C4-2B (cell line): ENCODE measurements around the gene HIVEP2.

Experiments
- H3K27ac ChIP-seq: fragments of 450-650 bp; 2 replicates; pipeline ENCODE4 v1.5.1; 2017
- ZFX ChIP-seq: fragments of 450-650 bp; IDR thresholded peaks from 2 replicates; pipeline ENCODE4 v1.6.1; 2017
- TF ChIP-seq, protein P1 (sequence below): fragments of 450-650 bp; conservative IDR thresholded peaks from 2 replicates; pipeline ENCODE4 v1.5.1; 2017; ENCODE audit warnings: mild to moderate bottlenecking

The HIVEP2 gene

GRCh38 chr6:142764311-142764710, 180.7 kb downstream of the HIVEP2 start:
- no peak overlapping the region for H3K27ac ChIP-seq

GRCh38 chr6:142763205-142763604, 181.8 kb downstream of the HIVEP2 start:
- no peak for TF ChIP-seq ZFX
- TF ChIP-seq, protein P1, sequence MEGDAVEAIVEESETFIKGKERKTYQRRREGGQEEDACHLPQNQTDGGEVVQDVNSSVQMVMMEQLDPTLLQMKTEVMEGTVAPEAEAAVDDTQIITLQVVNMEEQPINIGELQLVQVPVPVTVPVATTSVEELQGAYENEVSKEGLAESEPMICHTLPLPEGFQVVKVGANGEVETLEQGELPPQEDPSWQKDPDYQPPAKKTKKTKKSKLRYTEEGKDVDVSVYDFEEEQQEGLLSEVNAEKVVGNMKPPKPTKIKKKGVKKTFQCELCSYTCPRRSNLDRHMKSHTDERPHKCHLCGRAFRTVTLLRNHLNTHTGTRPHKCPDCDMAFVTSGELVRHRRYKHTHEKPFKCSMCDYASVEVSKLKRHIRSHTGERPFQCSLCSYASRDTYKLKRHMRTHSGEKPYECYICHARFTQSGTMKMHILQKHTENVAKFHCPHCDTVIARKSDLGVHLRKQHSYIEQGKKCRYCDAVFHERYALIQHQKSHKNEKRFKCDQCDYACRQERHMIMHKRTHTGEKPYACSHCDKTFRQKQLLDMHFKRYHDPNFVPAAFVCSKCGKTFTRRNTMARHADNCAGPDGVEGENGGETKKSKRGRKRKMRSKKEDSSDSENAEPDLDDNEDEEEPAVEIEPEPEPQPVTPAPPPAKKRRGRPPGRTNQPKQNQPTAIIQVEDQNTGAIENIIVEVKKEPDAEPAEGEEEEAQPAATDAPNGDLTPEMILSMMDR, result no peak
- H3K27ac ChIP-seq, result no peak overlapping the region

More at GRCh38 chr6:142764311-142764710, 180.7 kb downstream of the HIVEP2 start:
- no peak for TF ChIP-seq ZFX
- TF ChIP-seq, protein P1, result no peak

DNA sequence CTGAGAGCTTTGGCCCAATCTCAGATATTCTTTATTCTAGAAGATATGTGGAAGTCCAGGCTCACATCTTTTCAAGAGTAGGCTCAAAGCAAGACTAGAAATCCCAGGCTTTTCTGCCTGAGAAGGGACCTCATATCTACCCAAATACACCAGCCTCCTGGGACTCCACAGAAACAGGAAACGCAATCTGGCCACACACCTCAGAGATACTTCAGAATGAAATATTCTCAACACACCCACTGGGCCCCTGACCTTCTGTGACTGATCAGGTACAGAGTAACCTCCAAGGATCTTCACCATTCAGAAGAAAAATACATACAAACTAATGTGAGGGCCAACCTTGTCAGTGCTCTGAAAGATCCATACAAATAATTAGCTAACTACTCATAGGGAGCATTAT, 183.2 kb downstream of the HIVEP2 start:
- no peak for TF ChIP-seq ZFX
- TF ChIP-seq, protein P1, result no peak
- no peak overlapping the region for H3K27ac ChIP-seq

DNA sequence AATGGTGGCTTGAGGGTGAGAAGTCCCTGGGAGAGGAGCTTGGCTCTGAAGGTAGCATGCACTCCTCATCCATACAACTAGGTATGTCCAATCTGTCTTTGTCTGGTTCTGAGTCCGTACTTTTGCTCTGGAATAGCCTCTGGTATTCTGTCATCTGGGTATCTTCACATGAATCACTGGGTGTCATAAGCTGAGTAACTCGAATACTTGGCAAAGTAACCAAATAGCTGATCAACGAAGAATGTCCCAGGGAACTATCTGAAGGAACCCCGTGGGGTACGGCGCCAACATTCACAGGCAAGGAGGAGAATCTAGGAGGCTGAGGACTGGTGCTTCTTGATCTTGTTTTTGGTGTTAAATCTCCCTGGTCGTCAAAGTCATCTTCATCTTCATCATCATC, 184.8 kb downstream of the HIVEP2 start:
- TF ChIP-seq ZFX, result no peak
- TF ChIP-seq, protein P1, result no peak
- H3K27ac ChIP-seq, result no peak overlapping the region

- TF ChIP-seq, protein P1, result no peak
- TF ChIP-seq ZFX, result no peak
- no peak overlapping the region for H3K27ac ChIP-seq
Observed at GRCh38 chr6:142758629-142759025, 186.3 kb downstream of the HIVEP2 start.

- TF ChIP-seq, protein P1, result no peak
- no peak for TF ChIP-seq ZFX
- H3K27ac ChIP-seq, result no peak overlapping the region
Observed at GRCh38 chr6:142757852-142758628, 186.9 kb downstream of the HIVEP2 start.

GRCh38 chr6:142756215-142756630, 188.8 kb downstream of the HIVEP2 start:
- TF ChIP-seq, protein P1, result no peak
- H3K27ac ChIP-seq, result no peak overlapping the region
